Vagina (tissue), 2 donors: ENCODE results near the gene LIMA1. TPM values are rescaled to one million over a fixed set of nuclear protein-coding genes. Genes with fewer than 3 reads are reported as not detected.
A peak's percentile ranks its signal among the peaks of the same experiment; 100 is the strongest.

Source experiments
- DNase-seq, 2 donors: peaks; one replicate each; pipeline ENCODE4 v3.0.0-alpha.2; 2017; ENCODE audit errors: extremely low spot score in 2 of 2
- H3K27ac ChIP-seq: fragments of 200-600 bp; sonication (generic); one replicate; pipeline ENCODE4 v1.5.1; 2019
- H3K27me3 ChIP-seq: fragments of 200-600 bp; sonication (generic); one replicate; pipeline ENCODE4 v1.5.1; 2019
- H3K36me3 ChIP-seq, 2 donors: fragments of 200-600 bp; sonication (generic); one replicate each; pipeline ENCODE4 v1.5.1; 2017 to 2019
- H3K4me1 ChIP-seq: fragments of 200-600 bp; sonication (generic); one replicate; pipeline ENCODE4 v1.5.1; 2019
- H3K4me3 ChIP-seq, 2 donors: fragments of 200-600 bp; sonication (generic); 1 replicate in 1 of 2; 2 replicates in 1 of 2; pipeline ENCODE4 v1.5.1; 2016 to 2019
- H3K9me3 ChIP-seq: fragments of 200-600 bp; sonication (generic); one replicate; pipeline ENCODE4 v1.5.1; 2019
- CTCF ChIP-seq, 3 experiments: fragments of 450-650 bp in 2 of 3; fragments of 200-600 bp in 1 of 3; sonication (generic) in 1 of 3; IDR thresholded peaks; one replicate each; pipeline ENCODE4 v1.5.1; 2017 to 2019; ENCODE audit warnings: antibody characterized with exemption in 3 of 3, mild to moderate bottlenecking in 2 of 3, moderate library complexity in 2 of 3
- POLR2A ChIP-seq, 2 donors: fragments of 450-650 bp; IDR thresholded peaks; one replicate each; pipeline ENCODE4 v1.6.1; 2017; ENCODE audit warnings: antibody characterized with exemption in 2 of 2, mild to moderate bottlenecking in 2 of 2, moderate library complexity in 2 of 2
- POLR2AphosphoS5 ChIP-seq, 2 donors: sonication (generic); formaldehyde crosslinking; IDR thresholded peaks; one replicate each; pipeline ENCODE4 v1.9.0; 2017; ENCODE audit warnings: antibody characterized with exemption in 2 of 2, mild to moderate bottlenecking in 2 of 2, low read depth in 1 of 2; ENCODE audit not compliant: insufficient read depth in 1 of 2
- intact Hi-C: fragments of 100-400 bp; cut with DNase I; formaldehyde crosslinking; loops from one replicate; pipeline ENCODE4 v1.15.1; 2023
- total RNA-seq: library from RNA; depleted of rRNA; stranded (reverse); fragments of >200 nt; gene quantifications from one replicate; pipeline ENCODE4 v1.2.3, GENCODE V29; 2016

LIMA1 gene
- total RNA-seq, 1 donor from 2014 or later = 99.2 TPM

DNA sequence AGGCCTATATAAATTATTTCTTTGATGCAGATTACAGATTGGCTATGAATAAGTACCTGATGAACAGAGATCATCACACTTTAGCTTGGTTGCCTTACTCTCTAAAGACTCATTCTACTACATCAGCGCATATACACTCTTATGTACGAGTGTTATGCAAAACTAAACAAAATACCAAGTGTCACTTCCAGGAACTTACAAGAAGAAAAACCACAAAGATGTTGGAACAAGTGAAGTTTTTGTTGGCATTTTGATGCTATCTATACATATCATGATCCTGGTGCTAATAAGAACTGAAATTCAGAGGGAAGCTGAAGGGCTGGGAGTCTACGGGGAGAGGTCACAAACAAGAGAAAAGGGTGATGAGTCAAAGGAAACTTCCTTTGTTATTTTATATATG is 68.3 kb downstream of the LIMA1 start:
- intact Hi-C loops = no loop called here
- H3K27ac ChIP-seq = no peak overlapping the region
- no peaks in the 10 kb centered on the region for H3K36me3 ChIP-seq
- H3K4me3 ChIP-seq = no peak overlapping the region
- peaks cover 66% of the 10 kb centered on the region for H3K4me1 ChIP-seq
- H3K9me3 ChIP-seq = no peaks in the 10 kb centered on the region
- no peaks in the 10 kb centered on the region for H3K27me3 ChIP-seq
- TF ChIP-seq CTCF (IDR thresholded peaks at IDR 0.05) (no peak), POLR2A (IDR thresholded peaks at IDR 0.05) (no peak), POLR2AphosphoS5 (IDR thresholded peaks at IDR 0.05; ENCODE audit: insufficient read depth in 1 of 2, low read depth in 1 of 2) (no peak)
- no peak for DNase-seq

- no peak for DNase-seq
- intact Hi-C loops = no loop called here
- H3K4me1 ChIP-seq = peaks cover 57% of the 10 kb centered on the region
- H3K36me3 ChIP-seq = no peaks in the 10 kb centered on the region
- TF ChIP-seq POLR2A (IDR thresholded peaks at IDR 0.05) = no peak
- no peak for TF ChIP-seq POLR2AphosphoS5 (IDR thresholded peaks at IDR 0.05; ENCODE audit: insufficient read depth in 1 of 2, low read depth in 1 of 2)
- no peak for TF ChIP-seq CTCF (IDR thresholded peaks at IDR 0.05)
- no peaks in the 10 kb centered on the region for H3K27me3 ChIP-seq
- no peak overlapping the region for H3K27ac ChIP-seq
- no peak overlapping the region for H3K4me3 ChIP-seq
- H3K9me3 ChIP-seq = no peaks in the 10 kb centered on the region
These were observed 69.3 kb downstream of the LIMA1 start for GRCh38 chr12:50214018-50214417.

DNA sequence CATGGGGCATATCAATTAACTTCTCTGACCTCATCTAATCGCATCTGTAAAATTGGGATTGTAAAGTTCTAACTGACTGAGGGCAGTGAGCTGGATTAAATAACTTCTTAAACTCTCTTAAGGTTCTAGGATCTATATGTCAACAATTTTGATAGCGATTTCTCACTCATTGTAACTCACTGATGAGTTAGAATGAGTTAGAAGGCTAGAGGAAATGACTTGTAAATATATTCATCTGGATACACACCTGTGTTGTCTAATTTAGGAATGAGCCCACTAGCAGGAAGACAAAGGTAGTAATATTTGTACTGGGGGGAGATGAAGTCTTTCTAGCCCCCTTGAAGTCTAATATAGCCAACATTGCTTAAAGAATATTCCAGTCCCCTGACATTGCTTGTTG is 69.9 kb downstream of the LIMA1 start:
- Histone ChIP-seq H3K36me3 (no peaks in the 10 kb centered on the region), H3K4me3 (no peak overlapping the region), H3K9me3 (no peaks in the 10 kb centered on the region), H3K4me1 (peaks cover 51% of the 10 kb centered on the region), H3K27me3 (no peaks in the 10 kb centered on the region), H3K27ac (peak overlapping the region; percentile 11)
- no peak for DNase-seq
- intact Hi-C loops = no loop called here
- no peak for TF ChIP-seq POLR2AphosphoS5 (IDR thresholded peaks at IDR 0.05; ENCODE audit: insufficient read depth in 1 of 2, low read depth in 1 of 2)
- no peak for TF ChIP-seq POLR2A (IDR thresholded peaks at IDR 0.05)
- TF ChIP-seq CTCF (IDR thresholded peaks at IDR 0.05) = no peak

GRCh38 chr12:50212071-50212467 is 71.3 kb downstream of the LIMA1 start:
- H3K36me3 ChIP-seq = no peaks in the 10 kb centered on the region
- H3K9me3 ChIP-seq = no peaks in the 10 kb centered on the region
- intact Hi-C loops = no loop called here
- H3K4me1 ChIP-seq = peaks cover 47% of the 10 kb centered on the region
- no peak overlapping the region for H3K4me3 ChIP-seq
- no peaks in the 10 kb centered on the region for H3K27me3 ChIP-seq
- no peak for DNase-seq
- H3K27ac ChIP-seq = peak overlapping the region; percentile 37
- TF ChIP-seq POLR2A (IDR thresholded peaks at IDR 0.05) = no peak
- TF ChIP-seq CTCF (IDR thresholded peaks at IDR 0.05) = no peak
- no peak for TF ChIP-seq POLR2AphosphoS5 (IDR thresholded peaks at IDR 0.05; ENCODE audit: insufficient read depth in 1 of 2, low read depth in 1 of 2)

- intact Hi-C loops = no loop called here
- peaks cover 47% of the 10 kb centered on the region for H3K4me1 ChIP-seq
- no peaks in the 10 kb centered on the region for H3K36me3 ChIP-seq
- peak overlapping the region; percentile 37 for H3K27ac ChIP-seq
- no peak for TF ChIP-seq POLR2AphosphoS5 (IDR thresholded peaks at IDR 0.05; ENCODE audit: insufficient read depth in 1 of 2, low read depth in 1 of 2)
- TF ChIP-seq CTCF (IDR thresholded peaks at IDR 0.05) = no peak
- TF ChIP-seq POLR2A (IDR thresholded peaks at IDR 0.05) = no peak
- no peaks in the 10 kb centered on the region for H3K27me3 ChIP-seq
- H3K9me3 ChIP-seq = no peaks in the 10 kb centered on the region
- H3K4me3 ChIP-seq = no peak overlapping the region
- DNase-seq = no peak
These were observed 71.8 kb downstream of the LIMA1 start for GRCh38 chr12:50211392-50212070.
